ENCODE data around the gene ZMAT2.

The ZMAT2 gene

GRCh38 chr5:140690376-140690932, 9.8 kb upstream of the ZMAT2 start:
- POLR2A ChIA-PET, result interaction anchor here (0.6 to 2.8 kb wide), 20 partner anchors 9 to 444 kb away, joined by 3 to 51 read pairs (median 7); partner anchors contain the start of genes ANKHD1, APBB3, HBEGF and IK

More at GRCh38 chr5:140690376-140690932, 9.8 kb upstream of the ZMAT2 start:
- Histone ChIP-seq H3K4me3 (ENCODE audit: low read depth, low read length) (peak overlapping the region; percentile 72), H3K9me3 (ENCODE audit: control insufficient read depth, insufficient read depth, low read depth, low read length) (no peaks in the 10 kb centered on the region), H3K36me3 (ENCODE audit: control insufficient read depth in 2 of 2, insufficient read depth in 1 of 2, low read length in 2 of 2) (peaks cover 46 to 63% of the 10 kb centered on the region in 2 experiments), H3K4me1 (ENCODE audit: control insufficient read depth, insufficient read depth, low read length) (0 out of 2 replicates have a peak, but pooled peaks cover 2% of the 10 kb centered on the region), H3K27ac (ENCODE audit: extremely low read depth, low read depth, low read length) (no peak overlapping the region)
- CTCF ChIA-PET, result interaction anchor here (1.2 to 2.0 kb wide), 3 partner anchors 18 to 339 kb away, joined by 3 to 8 read pairs (median 4); no protein-coding TSS in a partner anchor
- no peak for TF ChIP-seq KLF9 (tag by site-specific recombination; IDR thresholded peaks at IDR 0.05; ENCODE audit: low read depth)
- TF ChIP-seq ZNF426 (tag by site-specific recombination; IDR thresholded peaks at IDR 0.05), result no peak
- TF ChIP-seq ZNF645 (tag by site-specific recombination; IDR thresholded peaks at IDR 0.05), result no peak
- TF ChIP-seq KLF10 (tag by site-specific recombination; IDR thresholded peaks at IDR 0.05), result no peak
- no peak for TF ChIP-seq ZBTB21 (tag by site-specific recombination; IDR thresholded peaks at IDR 0.05)
- no peak for TF ChIP-seq ZBTB11 (tag by site-specific recombination; conservative IDR thresholded peaks at IDR 0.05; ENCODE audit: low read depth)
- TF ChIP-seq ZNF354C (tag by site-specific recombination; IDR thresholded peaks at IDR 0.05; ENCODE audit: borderline replicate concordance, low read depth), result no peak
- TF ChIP-seq MEIS1 (CRISPR knock-in tag; IDR thresholded peaks at IDR 0.05; ENCODE audit: borderline replicate concordance), result no peak
- no peak for TF ChIP-seq ZNF768 (tag by site-specific recombination; IDR thresholded peaks at IDR 0.05)
- no peak for TF ChIP-seq ZXDB (tag by site-specific recombination; IDR thresholded peaks at IDR 0.05)
- no peak for TF ChIP-seq ZNF670 (tag by site-specific recombination; IDR thresholded peaks at IDR 0.05; ENCODE audit: low read depth)
- no peak for TF ChIP-seq ZEB2 (tag by site-specific recombination; IDR thresholded peaks at IDR 0.05)
- no peak for TF ChIP-seq PRDM2 (tag by site-specific recombination; IDR thresholded peaks at IDR 0.05; ENCODE audit: borderline replicate concordance)
- no peak for TF ChIP-seq ZNF366 (tag by site-specific recombination; conservative IDR thresholded peaks at IDR 0.05)
- no peak for TF ChIP-seq ZNF521 (tag by site-specific recombination; IDR thresholded peaks at IDR 0.05)
- no peak for TF ChIP-seq ZNF558 (tag by site-specific recombination; IDR thresholded peaks at IDR 0.05)
- TF ChIP-seq ZSCAN4 (tag by site-specific recombination; IDR thresholded peaks at IDR 0.05), result no peak
- TF ChIP-seq, protein P1, sequence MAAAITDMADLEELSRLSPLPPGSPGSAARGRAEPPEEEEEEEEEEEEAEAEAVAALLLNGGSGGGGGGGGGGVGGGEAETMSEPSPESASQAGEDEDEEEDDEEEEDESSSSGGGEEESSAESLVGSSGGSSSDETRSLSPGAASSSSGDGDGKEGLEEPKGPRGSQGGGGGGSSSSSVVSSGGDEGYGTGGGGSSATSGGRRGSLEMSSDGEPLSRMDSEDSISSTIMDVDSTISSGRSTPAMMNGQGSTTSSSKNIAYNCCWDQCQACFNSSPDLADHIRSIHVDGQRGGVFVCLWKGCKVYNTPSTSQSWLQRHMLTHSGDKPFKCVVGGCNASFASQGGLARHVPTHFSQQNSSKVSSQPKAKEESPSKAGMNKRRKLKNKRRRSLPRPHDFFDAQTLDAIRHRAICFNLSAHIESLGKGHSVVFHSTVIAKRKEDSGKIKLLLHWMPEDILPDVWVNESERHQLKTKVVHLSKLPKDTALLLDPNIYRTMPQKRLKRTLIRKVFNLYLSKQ (tag by site-specific recombination; IDR thresholded peaks at IDR 0.05; ENCODE audit: borderline replicate concordance), result no peak
- no peak for TF ChIP-seq KLF17 (tag by site-specific recombination; IDR thresholded peaks at IDR 0.05)
- no peak for TF ChIP-seq ZNF530 (tag by site-specific recombination; IDR thresholded peaks at IDR 0.05; ENCODE audit: low read depth)

Data from HEK293 (cell line).